Karpas-422 (cell line): ENCODE measurements around the gene ADAM8. TPM values are rescaled to one million over a fixed set of nuclear protein-coding genes. Genes with fewer than 3 reads are reported as not detected.
A peak's percentile ranks its signal among the peaks of the same experiment; 100 is the strongest.

Source experiments
- DNase-seq: peaks from one replicate; pipeline ENCODE4 v3.0.0-alpha.2; 2015
- H2AFZ ChIP-seq: fragments of 200-600 bp; sonication (generic); 2 replicates; pipeline ENCODE4 v1.6.1; 2014; ENCODE audit warnings: antibody characterized with exemption, low read length, mixed read lengths
- H3K27ac ChIP-seq: fragments of 200-600 bp; sonication (generic); 2 replicates; pipeline ENCODE4 v1.5.1; 2014; ENCODE audit warnings: mild to moderate bottlenecking, low read length, moderate library complexity
- H3K27me3 ChIP-seq: fragments of 200-600 bp; sonication (generic); 2 replicates; pipeline ENCODE4 v1.6.1; 2014; ENCODE audit warnings: low read length, mixed read lengths
- H3K36me3 ChIP-seq: fragments of 200-600 bp; sonication (generic); 2 replicates; pipeline ENCODE4 v1.6.1; 2014; ENCODE audit warnings: low read length, mixed read lengths; ENCODE audit not compliant: insufficient read depth
- H3K4me1 ChIP-seq: fragments of 200-600 bp; sonication (generic); 2 replicates; pipeline ENCODE4 v1.6.1; 2014; ENCODE audit warnings: mild to moderate bottlenecking, low read length, mixed read lengths
- H3K4me2 ChIP-seq: fragments of 200-600 bp; sonication (generic); 2 replicates; pipeline ENCODE4 v1.6.1; 2014; ENCODE audit warnings: low read length, low read depth, mild to moderate bottlenecking; ENCODE audit not compliant: poor library complexity, severe bottlenecking
- H3K4me3 ChIP-seq: fragments of 200-600 bp; sonication (generic); 2 replicates; pipeline ENCODE4 v1.5.1; 2014; ENCODE audit warnings: mild to moderate bottlenecking, antibody characterized with exemption, low read length, mixed read lengths
- H3K79me2 ChIP-seq: fragments of 200-600 bp; sonication (generic); 2 replicates; pipeline ENCODE4 v1.6.1; 2014; ENCODE audit warnings: mild to moderate bottlenecking, low read length, mixed read lengths
- H3K9ac ChIP-seq: fragments of 200-600 bp; sonication (generic); 2 replicates; pipeline ENCODE4 v1.6.0; 2014; ENCODE audit warnings: low read length
- H3K9me2 ChIP-seq: fragments of 200-600 bp; sonication (generic), shearing (Covaris generic); replicated peaks from 2 replicates; pipeline ENCODE4 v1.6.0; 2014; ENCODE audit warnings: mild to moderate bottlenecking, low read length, moderate library complexity; ENCODE audit not compliant: insufficient read depth
- H3K9me3 ChIP-seq: fragments of 300-700, 200-600 bp; sonication (generic); 2 replicates; pipeline ENCODE4 v1.6.1; 2014; ENCODE audit warnings: low read length, mixed read lengths
- H4K20me1 ChIP-seq: fragments of 200-600 bp; sonication (generic); 2 replicates; pipeline ENCODE4 v1.6.1; 2014; ENCODE audit warnings: mild to moderate bottlenecking, antibody characterized with exemption, low read length, low read depth; ENCODE audit not compliant: insufficient read depth
- total RNA-seq: library from RNA; depleted of rRNA; stranded (reverse); fragments of >200 nt; shearing (Covaris generic); gene quantifications from 2 replicates; pipeline ENCODE4 v1.2.3, GENCODE V29; 2014; ENCODE audit warnings: low replicate concordance

ADAM8 gene
- total RNA-seq, 1 experiment from 2014 or later = 0.71 TPM

DNA sequence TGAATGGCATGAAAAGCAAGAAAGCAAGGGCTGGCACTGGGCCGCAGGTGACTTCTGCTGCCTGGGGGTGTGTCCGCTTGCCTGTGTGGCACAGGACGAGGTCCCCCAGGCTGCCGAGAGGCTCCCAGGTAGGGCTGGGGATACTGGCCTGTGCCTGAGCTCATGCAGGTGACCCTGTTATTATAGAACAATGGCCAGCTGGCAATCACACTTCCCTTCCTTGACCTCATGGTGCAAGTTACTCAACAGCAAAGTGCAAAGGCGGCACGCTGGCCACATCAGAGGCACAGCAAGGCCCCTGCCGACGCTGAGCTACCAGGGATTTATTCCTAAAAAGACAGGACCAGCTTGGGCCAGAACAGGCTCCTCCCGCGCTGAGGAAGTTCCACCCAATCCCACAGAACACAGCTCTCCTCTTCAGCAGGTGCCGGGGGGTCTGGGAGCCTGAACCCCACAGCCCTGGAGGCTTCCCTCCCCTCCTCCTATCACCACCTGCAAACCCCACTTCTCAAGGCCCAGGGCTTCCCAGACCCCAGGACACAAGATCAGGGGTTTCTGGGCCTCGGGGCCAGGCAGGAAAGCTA lies 1.4 kb upstream of the ADAM8 start:
- no peak overlapping the region for H3K9ac ChIP-seq
- no peak for DNase-seq
- no peaks in the 10 kb centered on the region for H3K9me2 ChIP-seq
- no peak overlapping the region for H2AFZ ChIP-seq
- H3K4me2 ChIP-seq = no peak overlapping the region
- H3K4me3 ChIP-seq = no peak overlapping the region
- H3K27me3 ChIP-seq = no peaks in the 10 kb centered on the region
- H3K79me2 ChIP-seq = no peaks in the 10 kb centered on the region
- H4K20me1 ChIP-seq = peaks cover 21% of the 10 kb centered on the region; the same call in 1 of the 2 replicates
- no peaks in the 10 kb centered on the region for H3K9me3 ChIP-seq
- H3K4me1 ChIP-seq = peaks cover 16% of the 10 kb centered on the region
- no peak overlapping the region for H3K27ac ChIP-seq
- no peaks in the 10 kb centered on the region for H3K36me3 ChIP-seq

DNA sequence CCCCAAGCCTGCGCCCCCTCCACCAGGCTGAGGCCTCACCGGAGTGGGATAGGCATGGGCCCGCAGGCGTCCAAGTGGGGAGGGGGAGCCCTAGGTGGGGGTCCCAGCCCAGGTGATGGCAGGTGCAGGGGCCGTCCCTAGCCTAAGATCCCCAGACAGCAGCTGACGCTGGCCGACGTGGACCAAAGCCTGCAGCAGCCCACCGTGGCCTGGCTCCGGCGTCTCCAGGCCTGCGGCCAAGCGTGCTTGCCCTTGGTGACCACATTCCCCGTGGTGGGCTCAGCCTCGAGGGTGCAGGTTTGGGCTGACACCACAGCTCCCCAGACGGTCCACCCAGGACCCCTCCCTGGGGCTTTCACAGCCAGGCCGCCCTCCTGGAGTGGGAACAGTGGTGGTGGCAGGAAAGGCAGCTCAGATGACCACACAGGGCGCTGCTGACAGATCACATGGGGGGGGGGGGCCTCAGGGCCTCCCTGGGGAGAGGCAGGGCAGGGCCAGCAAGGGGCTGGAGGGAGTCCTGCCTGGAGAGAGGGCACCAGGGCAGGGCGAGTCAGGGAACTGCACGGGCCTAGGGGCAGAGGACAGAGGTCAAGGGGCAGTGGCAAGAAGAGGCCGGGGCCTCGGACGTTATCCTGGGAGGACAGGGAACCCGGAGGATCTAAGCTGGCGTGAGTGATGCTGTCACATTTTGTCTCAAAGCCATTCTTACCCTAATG lies 767 bp upstream of the ADAM8 start:
- peaks cover 16% of the 10 kb centered on the region for H3K4me1 ChIP-seq
- H3K4me2 ChIP-seq = no peak overlapping the region
- no peak overlapping the region for H2AFZ ChIP-seq
- H4K20me1 ChIP-seq = peaks cover 21% of the 10 kb centered on the region; the same call in 1 of the 2 replicates
- no peak overlapping the region for H3K4me3 ChIP-seq
- H3K27me3 ChIP-seq = no peaks in the 10 kb centered on the region
- H3K9ac ChIP-seq = no peak overlapping the region
- H3K36me3 ChIP-seq = no peaks in the 10 kb centered on the region
- no peak overlapping the region for H3K27ac ChIP-seq
- no peak for DNase-seq
- no peaks in the 10 kb centered on the region for H3K9me2 ChIP-seq
- H3K79me2 ChIP-seq = no peaks in the 10 kb centered on the region
- H3K9me3 ChIP-seq = no peaks in the 10 kb centered on the region

DNA sequence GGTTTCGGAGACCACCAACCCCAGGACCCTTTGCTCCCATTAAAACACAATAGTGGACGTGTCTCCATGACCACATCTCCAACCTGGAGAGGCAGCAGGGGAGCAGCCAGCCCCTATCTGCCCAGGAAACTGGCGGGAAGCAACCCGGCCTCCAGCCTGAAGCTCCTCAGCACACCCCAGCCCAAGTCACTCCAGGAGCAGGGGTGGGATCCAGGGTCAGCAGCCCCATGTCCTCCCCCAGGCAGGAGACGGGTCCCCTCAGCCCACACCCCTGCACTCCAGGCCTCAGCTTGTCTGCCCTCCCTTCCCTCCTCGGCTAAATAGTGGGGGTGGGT lies 601 bp downstream of the ADAM8 start:
- H3K27me3 ChIP-seq = no peaks in the 10 kb centered on the region
- no peak overlapping the region for H2AFZ ChIP-seq
- DNase-seq = no peak
- peak overlapping the region; percentile 47 for H3K4me2 ChIP-seq
- no peak overlapping the region; the same call in 1 of the 2 replicates for H3K4me3 ChIP-seq
- H3K36me3 ChIP-seq = no peaks in the 10 kb centered on the region
- H3K4me1 ChIP-seq = peaks cover 16% of the 10 kb centered on the region
- peaks cover 21% of the 10 kb centered on the region; the same call in 1 of the 2 replicates for H4K20me1 ChIP-seq
- no peaks in the 10 kb centered on the region for H3K9me2 ChIP-seq
- no peaks in the 10 kb centered on the region for H3K79me2 ChIP-seq
- no peak overlapping the region for H3K9ac ChIP-seq
- H3K9me3 ChIP-seq = no peaks in the 10 kb centered on the region
- H3K27ac ChIP-seq = no peak overlapping the region

DNA sequence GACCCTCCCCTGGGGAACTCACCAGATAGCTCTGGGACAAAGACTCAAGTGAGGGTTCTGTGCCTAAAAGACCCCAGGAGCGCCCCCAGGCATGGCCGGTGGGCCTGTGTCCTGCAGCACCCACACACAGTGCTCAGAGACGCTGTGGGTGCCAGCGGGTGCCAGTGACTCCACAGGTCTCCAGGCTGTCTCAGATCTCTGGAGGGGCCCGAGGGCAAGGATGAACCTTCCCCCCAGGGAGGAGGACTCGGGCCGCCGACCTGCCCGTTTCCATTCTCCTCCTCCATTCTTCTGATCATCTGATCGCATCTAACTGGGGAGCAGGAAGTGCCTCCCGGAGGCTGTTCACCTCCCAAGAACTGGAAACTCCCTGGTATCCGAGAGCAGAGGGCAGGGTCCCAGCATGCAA lies 980 bp downstream of the ADAM8 start:
- no peaks in the 10 kb centered on the region for H3K36me3 ChIP-seq
- H3K9ac ChIP-seq = no peak overlapping the region
- no peak overlapping the region for H3K4me3 ChIP-seq
- no peaks in the 10 kb centered on the region for H3K79me2 ChIP-seq
- H3K27ac ChIP-seq = no peak overlapping the region
- no peaks in the 10 kb centered on the region for H3K9me2 ChIP-seq
- H2AFZ ChIP-seq = no peak overlapping the region
- H4K20me1 ChIP-seq = peaks cover 21% of the 10 kb centered on the region; the same call in 1 of the 2 replicates
- H3K9me3 ChIP-seq = no peaks in the 10 kb centered on the region
- no peak overlapping the region for H3K4me2 ChIP-seq
- peaks cover 16% of the 10 kb centered on the region for H3K4me1 ChIP-seq
- DNase-seq = peak; percentile 66
- no peaks in the 10 kb centered on the region for H3K27me3 ChIP-seq

DNA sequence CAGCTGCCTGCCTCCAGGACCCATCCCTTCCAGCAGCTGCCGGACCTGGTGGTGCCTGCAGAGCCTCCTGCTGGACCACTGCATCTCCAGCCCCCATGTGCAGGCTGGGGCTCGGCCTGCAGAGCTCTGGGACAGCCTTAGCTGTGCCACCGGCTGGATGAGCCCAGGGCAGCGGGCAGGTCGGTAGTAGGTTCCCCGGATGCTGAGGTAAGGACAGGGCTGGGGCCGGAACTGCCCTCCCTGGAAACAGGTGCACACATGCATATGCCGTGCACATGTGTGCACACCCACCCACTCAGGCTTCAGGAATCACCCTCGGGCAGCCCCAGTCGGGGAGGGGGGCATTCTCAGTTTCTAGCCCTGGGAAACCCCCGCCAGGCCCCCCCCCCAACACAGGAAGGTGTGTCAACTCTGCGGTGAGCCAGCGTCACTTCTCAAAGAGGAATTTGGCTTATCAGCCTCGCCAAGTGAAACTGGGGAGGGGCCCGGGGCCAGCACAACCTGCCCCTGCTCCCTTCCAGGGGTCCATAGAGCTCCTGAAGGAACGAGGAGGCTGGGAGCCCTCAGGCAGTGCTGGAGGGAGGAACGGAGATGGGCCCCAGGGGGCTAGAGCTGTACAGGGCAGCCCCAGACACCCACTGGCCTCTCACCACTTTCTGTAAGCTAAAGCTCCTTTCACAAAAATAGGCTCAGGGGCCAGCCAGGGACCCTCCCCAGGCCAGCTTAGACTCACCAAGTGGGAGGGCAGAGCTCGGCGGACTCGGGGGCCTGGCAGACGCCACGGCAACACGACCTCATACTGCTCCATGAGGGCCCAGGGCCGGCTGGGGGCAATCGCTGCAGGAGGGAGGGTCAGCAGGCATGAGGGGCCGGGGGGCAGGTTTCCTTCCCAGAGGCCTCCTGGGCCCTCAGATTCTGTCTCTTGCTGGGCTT lies 1.7 kb downstream of the ADAM8 start:
- no peak overlapping the region for H2AFZ ChIP-seq
- H3K9ac ChIP-seq = no peak overlapping the region
- peaks cover 21% of the 10 kb centered on the region; the same call in 1 of the 2 replicates for H4K20me1 ChIP-seq

DNA sequence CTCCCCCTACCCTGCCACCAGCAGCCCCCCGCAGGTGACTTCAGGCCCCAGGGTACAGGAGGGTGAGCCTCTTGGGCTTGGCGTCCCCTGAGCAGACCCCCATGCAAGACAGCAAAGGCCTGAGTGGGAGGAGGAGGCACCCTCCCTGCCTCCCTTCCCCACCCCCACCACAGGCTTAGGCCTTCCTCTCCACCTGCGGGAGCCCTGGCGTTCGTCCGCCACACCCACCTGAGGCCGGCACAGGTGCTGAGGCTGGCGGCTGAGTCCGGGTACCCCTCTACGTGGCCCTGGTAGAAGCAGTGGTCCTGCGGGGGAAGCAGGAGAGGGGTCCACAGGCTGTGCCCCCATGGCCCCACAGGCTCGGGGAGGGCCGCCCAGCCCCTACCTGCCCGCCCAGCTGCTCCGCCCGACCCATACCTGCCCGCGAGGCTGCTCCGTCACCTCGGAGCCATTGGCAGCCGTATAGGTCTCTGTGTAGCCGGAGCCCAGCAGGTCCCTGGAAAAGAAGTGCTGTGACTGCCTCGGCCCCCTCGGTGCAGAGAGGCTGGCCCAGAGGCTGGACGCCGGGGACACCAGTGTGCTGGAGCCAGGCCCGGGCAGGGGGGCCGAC lies 3.0 kb downstream of the ADAM8 start:
- Histone ChIP-seq H3K27ac (no peak overlapping the region), H3K4me1 (peaks cover 16% of the 10 kb centered on the region), H4K20me1 (peaks cover 21% of the 10 kb centered on the region; the same call in 1 of the 2 replicates)

More for the DNA sequence above, 1.7 kb downstream of the ADAM8 start:
- Histone ChIP-seq H3K27ac (no peak overlapping the region), H3K9me2 (no peaks in the 10 kb centered on the region), H3K36me3 (no peaks in the 10 kb centered on the region), H3K4me3 (no peak overlapping the region), H3K27me3 (no peaks in the 10 kb centered on the region), H3K79me2 (no peaks in the 10 kb centered on the region), H3K9me3 (no peaks in the 10 kb centered on the region), H3K4me2 (no peak overlapping the region), H3K4me1 (peaks cover 16% of the 10 kb centered on the region)
- DNase-seq = peak; percentile 46

DNA sequence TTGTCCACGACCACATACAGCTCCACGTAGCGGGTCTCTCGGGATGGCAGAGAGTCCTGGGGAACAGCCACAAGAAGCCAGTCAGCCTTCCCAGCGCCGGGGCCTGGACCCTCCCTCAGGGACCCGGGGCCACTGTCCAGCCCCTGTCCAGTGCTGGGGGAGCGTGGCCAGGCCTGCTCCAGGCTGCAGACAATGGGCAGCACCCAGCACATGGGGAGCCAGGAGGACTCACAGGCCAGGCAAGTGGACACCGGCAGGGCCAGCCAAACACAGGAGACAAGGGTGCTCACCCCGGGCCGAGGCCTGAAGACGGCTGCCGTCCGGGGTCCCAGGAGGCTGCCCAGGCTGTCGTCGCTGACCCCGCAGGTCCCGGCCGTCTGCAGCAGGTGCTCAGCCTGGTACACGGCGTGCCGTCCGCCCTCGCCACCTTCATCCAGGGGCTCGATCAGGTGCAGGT lies 3.7 kb downstream of the ADAM8 start:
- Histone ChIP-seq H4K20me1 (peaks cover 16% of the 10 kb centered on the region; the same call in 1 of the 2 replicates), H3K4me1 (peaks cover 16% of the 10 kb centered on the region), H3K27me3 (no peaks in the 10 kb centered on the region), H3K4me2 (no peak overlapping the region), H3K27ac (no peak overlapping the region), H3K9me3 (no peaks in the 10 kb centered on the region), H3K4me3 (no peak overlapping the region), H2AFZ (no peak overlapping the region), H3K9ac (no peak overlapping the region), H3K36me3 (no peaks in the 10 kb centered on the region), H3K79me2 (no peaks in the 10 kb centered on the region), H3K9me2 (no peaks in the 10 kb centered on the region)
- no peak for DNase-seq

More for the DNA sequence above, 3.0 kb downstream of the ADAM8 start:
- no peak overlapping the region for H3K4me3 ChIP-seq
- no peaks in the 10 kb centered on the region for H3K9me2 ChIP-seq
- H3K79me2 ChIP-seq = no peaks in the 10 kb centered on the region
- no peak overlapping the region for H3K9ac ChIP-seq
- no peaks in the 10 kb centered on the region for H3K9me3 ChIP-seq
- H3K36me3 ChIP-seq = no peaks in the 10 kb centered on the region
- H3K27me3 ChIP-seq = no peaks in the 10 kb centered on the region
- no peak overlapping the region for H3K4me2 ChIP-seq
- DNase-seq = no peak
- H2AFZ ChIP-seq = no peak overlapping the region
